ENCODE measurements around the gene PLXNB2. TPM values are rescaled to one million over a fixed set of nuclear protein-coding genes. Genes with fewer than 3 reads are reported as not detected.

Gene PLXNB2
- total RNA-seq, 4 donors from 2014 or later: 44.7 to 208 (median 126) TPM

- no peaks in the 10 kb centered on the region for H3K27me3 ChIP-seq
- H3K36me3 ChIP-seq: no peaks in the 10 kb centered on the region
- H3K4me3 ChIP-seq: no peak overlapping the region
- no peak for DNase-seq
- peaks cover 0 to 3% of the 10 kb centered on the region in 2 donors for H3K4me1 ChIP-seq
- TF ChIP-seq CTCF (IDR thresholded peaks at IDR 0.05): no peak
- no peak for TF ChIP-seq POLR2A (IDR thresholded peaks at IDR 0.05)
- H3K9me3 ChIP-seq: no peaks in the 10 kb centered on the region
- intact Hi-C loops (cut with DNase I; ENCODE audit: low total_unique reads): no loop called here
- H3K27ac ChIP-seq: no peak overlapping the region
Observed at GRCh38 chr22:50314081-50314454, 6.6 kb upstream of the PLXNB2 start.

- H3K27ac ChIP-seq: no peak overlapping the region
- H3K27me3 ChIP-seq: no peaks in the 10 kb centered on the region
- H3K9me3 ChIP-seq: no peaks in the 10 kb centered on the region
- TF ChIP-seq POLR2A (IDR thresholded peaks at IDR 0.05) (no peak), CTCF (IDR thresholded peaks at IDR 0.05) (no peak)
- H3K36me3 ChIP-seq: no peaks in the 10 kb centered on the region
- peaks cover 0 to 8% of the 10 kb centered on the region in 2 donors for H3K4me1 ChIP-seq
- intact Hi-C loops (cut with DNase I; ENCODE audit: low total_unique reads): no loop called here
- no peak for DNase-seq
- no peak overlapping the region for H3K4me3 ChIP-seq
Observed at GRCh38 chr22:50313600-50313999, 6.2 kb upstream of the PLXNB2 start.

- no peak overlapping the region for H3K4me3 ChIP-seq
- no peak for TF ChIP-seq CTCF (IDR thresholded peaks at IDR 0.05)
- no peak for TF ChIP-seq POLR2A (IDR thresholded peaks at IDR 0.05)
- no peak overlapping the region for H3K27ac ChIP-seq
- no peaks in the 10 kb centered on the region for H3K27me3 ChIP-seq
- H3K36me3 ChIP-seq: no peaks in the 10 kb centered on the region
- DNase-seq: peak in 1 of 2 donors; percentile 12
- no peaks in the 10 kb centered on the region for H3K9me3 ChIP-seq
- peaks cover 0 to 14% of the 10 kb centered on the region in 2 donors for H3K4me1 ChIP-seq
- intact Hi-C loops (cut with DNase I; ENCODE audit: low total_unique reads): no loop called here
Observed at GRCh38 chr22:50313021-50313420, 5.6 kb upstream of the PLXNB2 start.

GRCh38 chr22:50312371-50312770, 4.9 kb upstream of the PLXNB2 start:
- no peak for TF ChIP-seq CTCF (IDR thresholded peaks at IDR 0.05)
- no peak for TF ChIP-seq POLR2A (IDR thresholded peaks at IDR 0.05)
- intact Hi-C loops (cut with DNase I; ENCODE audit: low total_unique reads): no loop called here
- DNase-seq: no peak

GRCh38 chr22:50311606-50312351, 4.3 kb upstream of the PLXNB2 start:
- DNase-seq: no peak
- H3K4me3 ChIP-seq: no peak overlapping the region
- H3K9me3 ChIP-seq: no peaks in the 10 kb centered on the region
- intact Hi-C loops (cut with DNase I; ENCODE audit: low total_unique reads): no loop called here
- H3K27me3 ChIP-seq: no peaks in the 10 kb centered on the region
- H3K36me3 ChIP-seq: no peaks in the 10 kb centered on the region
- H3K4me1 ChIP-seq: peaks cover 0 to 17% of the 10 kb centered on the region in 2 donors
- H3K27ac ChIP-seq: no peak overlapping the region
- TF ChIP-seq POLR2A (IDR thresholded peaks at IDR 0.05) (no peak), CTCF (IDR thresholded peaks at IDR 0.05) (no peak)

More at GRCh38 chr22:50312371-50312770, 4.9 kb upstream of the PLXNB2 start:
- H3K36me3 ChIP-seq: no peaks in the 10 kb centered on the region
- no peak overlapping the region for H3K4me3 ChIP-seq
- H3K9me3 ChIP-seq: no peaks in the 10 kb centered on the region
- H3K4me1 ChIP-seq: peaks cover 0 to 17% of the 10 kb centered on the region in 2 donors
- H3K27ac ChIP-seq: no peak overlapping the region
- no peaks in the 10 kb centered on the region for H3K27me3 ChIP-seq
